Gastrocnemius medialis (tissue), 4 donors: ENCODE results near the gene PEMT. TPM values are rescaled to one million over a fixed set of nuclear protein-coding genes. Genes with fewer than 3 reads are reported as not detected.

Experiments used
- ATAC-seq, 2 donors: fragments of 150-250 bp; one replicate each; pipeline ENCODE4 v1.9.1; 2016
- DNase-seq, 2 donors: peaks; one replicate each; pipeline ENCODE4 v3.0.0-alpha.2; 2019
- H3K27ac ChIP-seq, 4 donors: fragments of 200-600 bp; sonication (generic); 1 replicate in 1 of 4; 2 replicates in 3 of 4; pipeline ENCODE4 v1.5.1; 2016 to 2018; ENCODE audit warnings: mild to moderate bottlenecking in 2 of 4, moderate library complexity in 1 of 4
- H3K27me3 ChIP-seq, 3 donors: fragments of 200-600 bp; sonication (generic) in 2 of 3; 1 replicate in 1 of 3; 2 replicates in 2 of 3; pipeline versions ENCODE4 v1.5.1 to v1.6.0; 2016 to 2019; ENCODE audit warnings: mild to moderate bottlenecking in 1 of 3, moderate library complexity in 1 of 3
- H3K36me3 ChIP-seq, 2 donors: fragments of 200-600 bp; sonication (generic) in 1 of 2; one replicate each; pipeline ENCODE4 v1.5.1; 2017 to 2018
- H3K4me1 ChIP-seq, 2 donors: fragments of 200-600 bp; sonication (generic) in 1 of 2; one replicate each; pipeline ENCODE4 v1.5.1; 2016 to 2017; ENCODE audit warnings: mild to moderate bottlenecking in 2 of 2
- H3K4me3 ChIP-seq, 4 donors: fragments of 200-600 bp; sonication (generic) in 3 of 4; 1 replicate in 1 of 4; 2 replicates in 3 of 4; pipeline ENCODE4 v1.5.1; 2016 to 2019; ENCODE audit warnings: mild to moderate bottlenecking in 2 of 4
- H3K9me3 ChIP-seq, 3 donors: fragments of 200-600 bp; sonication (generic) in 2 of 3; 1 replicate in 1 of 3; 2 replicates in 2 of 3; pipeline ENCODE4 v1.5.1; 2016 to 2019
- POLR2A ChIP-seq, 2 donors: fragments of 450-650 bp; IDR thresholded peaks; one replicate each; pipeline ENCODE4 v1.6.1; 2017; ENCODE audit warnings: antibody characterized with exemption in 2 of 2, mild to moderate bottlenecking in 2 of 2, moderate library complexity in 2 of 2
- in situ Hi-C, 4 donors: fragments of 200-750 bp; cut with MboI; loops; one replicate each; pipeline versions ENCODE4 v1.15.0 to v1.8.0; 2017; ENCODE audit warnings: low sequenced_read_pairs in 4 of 4
- intact Hi-C: fragments of 100-400 bp; cut with DNase I; formaldehyde crosslinking; loops from one replicate; pipeline ENCODE4 v1.15.1; 2023; ENCODE audit warnings: low total_unique reads
- total RNA-seq, 4 donors: library from RNA; depleted of rRNA; stranded (reverse); fragments of >200 nt; gene quantifications; one replicate each; pipeline versions ENCODE4 v1.1.0 to v1.2.3, GENCODE V29; 2016
- TF ChIP-seq, protein P1 (sequence below), 5 experiments: fragments of 450-650 bp in 3 of 5; fragments of 200-600 bp in 2 of 5; sonication (generic) in 2 of 5; IDR thresholded peaks in 4 of 5; conservative IDR thresholded peaks in 1 of 5; 1 replicate in 4 of 5; 2 replicates in 1 of 5; pipeline ENCODE4 v1.5.1; 2016 to 2019; ENCODE audit warnings: antibody characterized with exemption in 5 of 5, mild to moderate bottlenecking in 3 of 5, moderate library complexity in 3 of 5

The PEMT gene
- total RNA-seq, 4 donors from 2014 or later = 32.8 to 48.2 (median 34.2) TPM

DNA sequence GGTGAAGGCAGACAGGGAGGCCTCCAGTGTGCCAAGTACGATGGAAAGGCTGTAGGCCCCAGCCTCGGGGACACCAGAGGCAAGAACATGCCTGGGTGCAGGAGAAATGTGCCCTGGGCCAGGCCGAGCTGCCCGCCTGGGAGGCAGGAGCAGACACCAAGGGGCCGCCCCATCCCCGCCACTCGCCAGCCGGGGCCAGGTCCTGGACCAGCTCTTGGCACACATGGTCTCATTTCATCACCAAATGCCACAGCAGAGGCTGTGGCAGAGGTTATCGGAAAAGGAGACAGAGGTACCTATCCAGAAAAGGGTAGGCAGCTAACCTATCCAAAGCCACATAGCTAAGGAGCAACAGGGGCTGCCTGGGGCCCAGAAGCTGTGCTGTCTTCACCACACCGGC, 31.3 kb downstream of the PEMT start:
- Histone ChIP-seq H3K27me3 (no peaks in the 10 kb centered on the region), H3K4me1 (peaks cover 23 to 32% of the 10 kb centered on the region in 2 donors), H3K9me3 (no peaks in the 10 kb centered on the region), H3K4me3 (no peak overlapping the region), H3K27ac (peak overlapping the region in 2 of 4 donors; percentile 74 to 81), H3K36me3 (no peaks in the 10 kb centered on the region)
- peak in 1 of 2 donors; percentile 18 for ATAC-seq
- TF ChIP-seq, protein P1, sequence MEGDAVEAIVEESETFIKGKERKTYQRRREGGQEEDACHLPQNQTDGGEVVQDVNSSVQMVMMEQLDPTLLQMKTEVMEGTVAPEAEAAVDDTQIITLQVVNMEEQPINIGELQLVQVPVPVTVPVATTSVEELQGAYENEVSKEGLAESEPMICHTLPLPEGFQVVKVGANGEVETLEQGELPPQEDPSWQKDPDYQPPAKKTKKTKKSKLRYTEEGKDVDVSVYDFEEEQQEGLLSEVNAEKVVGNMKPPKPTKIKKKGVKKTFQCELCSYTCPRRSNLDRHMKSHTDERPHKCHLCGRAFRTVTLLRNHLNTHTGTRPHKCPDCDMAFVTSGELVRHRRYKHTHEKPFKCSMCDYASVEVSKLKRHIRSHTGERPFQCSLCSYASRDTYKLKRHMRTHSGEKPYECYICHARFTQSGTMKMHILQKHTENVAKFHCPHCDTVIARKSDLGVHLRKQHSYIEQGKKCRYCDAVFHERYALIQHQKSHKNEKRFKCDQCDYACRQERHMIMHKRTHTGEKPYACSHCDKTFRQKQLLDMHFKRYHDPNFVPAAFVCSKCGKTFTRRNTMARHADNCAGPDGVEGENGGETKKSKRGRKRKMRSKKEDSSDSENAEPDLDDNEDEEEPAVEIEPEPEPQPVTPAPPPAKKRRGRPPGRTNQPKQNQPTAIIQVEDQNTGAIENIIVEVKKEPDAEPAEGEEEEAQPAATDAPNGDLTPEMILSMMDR (IDR thresholded peaks at IDR 0.05 in 4 of 5, conservative IDR thresholded peaks at IDR 0.05 in 1 of 5) = no peak
- no peak for TF ChIP-seq POLR2A (IDR thresholded peaks at IDR 0.05)
- in situ Hi-C loops = no loop called here
- intact Hi-C loops = loop anchor here (10.0 kb wide), 1 partner anchor 515 kb away; the partner anchor contains the start of gene MPRIP
- no peak for DNase-seq

DNA sequence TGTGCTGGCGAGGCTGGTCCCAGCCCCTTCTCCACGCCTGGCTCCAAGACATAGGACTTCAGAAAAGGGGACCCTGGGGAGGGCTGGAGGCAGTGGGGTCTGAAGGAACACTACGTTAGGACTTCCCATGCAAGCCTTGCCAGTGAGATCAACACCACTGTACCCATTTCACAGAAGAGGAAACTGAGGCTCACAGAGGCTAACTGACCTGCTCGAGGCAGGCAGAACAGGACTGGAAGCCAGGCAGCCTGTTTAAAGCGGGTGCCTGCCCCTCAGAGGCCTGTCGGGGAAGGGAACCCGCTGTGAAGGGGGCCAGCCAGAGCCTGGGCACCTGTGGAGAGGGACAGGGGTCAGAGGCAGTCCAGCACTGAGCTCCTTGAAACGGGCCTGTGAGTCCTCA, 32.3 kb downstream of the PEMT start:
- Histone ChIP-seq H3K27ac (peak overlapping the region in 1 of 4 donors; percentile 74), H3K27me3 (no peaks in the 10 kb centered on the region), H3K9me3 (no peaks in the 10 kb centered on the region), H3K4me1 (peaks cover 20 to 32% of the 10 kb centered on the region in 2 donors), H3K4me3 (no peak overlapping the region), H3K36me3 (no peaks in the 10 kb centered on the region)
- no peak for DNase-seq
- in situ Hi-C loops = no loop called here
- ATAC-seq = no peak
- intact Hi-C loops = no loop called here
- TF ChIP-seq, protein P1 (IDR thresholded peaks at IDR 0.05 in 4 of 5, conservative IDR thresholded peaks at IDR 0.05 in 1 of 5) = no peak
- no peak for TF ChIP-seq POLR2A (IDR thresholded peaks at IDR 0.05)

DNA sequence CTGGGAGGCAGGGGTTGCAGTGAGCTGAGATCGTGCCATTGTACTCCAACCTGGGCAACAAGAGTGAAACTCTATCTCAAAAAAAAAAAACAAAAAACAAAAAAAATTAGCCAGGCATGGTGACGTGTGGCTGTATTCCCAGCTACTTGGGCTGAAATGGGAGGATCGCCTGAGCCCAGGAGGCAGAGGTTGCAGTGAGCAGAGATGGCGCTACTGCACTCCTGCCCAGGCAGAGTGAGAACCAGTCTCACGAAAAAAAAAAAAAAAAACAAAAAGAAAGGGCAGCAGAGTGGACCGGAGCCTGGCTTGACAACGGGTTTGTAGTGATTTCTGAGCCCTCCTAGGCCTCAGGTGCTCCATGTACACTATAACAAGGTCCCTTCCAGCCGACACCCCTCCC, 33.1 kb downstream of the PEMT start:
- Histone ChIP-seq H3K27ac (peak overlapping the region in 1 of 4 donors; percentile 79), H3K4me3 (no peak overlapping the region), H3K4me1 (peaks cover 24 to 39% of the 10 kb centered on the region in 2 donors), H3K9me3 (no peaks in the 10 kb centered on the region), H3K27me3 (no peaks in the 10 kb centered on the region), H3K36me3 (no peaks in the 10 kb centered on the region)
- TF ChIP-seq, protein P1 (IDR thresholded peaks at IDR 0.05 in 4 of 5, conservative IDR thresholded peaks at IDR 0.05 in 1 of 5) = no peak
- no peak for TF ChIP-seq POLR2A (IDR thresholded peaks at IDR 0.05)
- no peak for DNase-seq
- intact Hi-C loops (no loop called here), in situ Hi-C loops (no loop called here)
- no peak for ATAC-seq

- no peaks in the 10 kb centered on the region for H3K36me3 ChIP-seq
- TF ChIP-seq, protein P1 (IDR thresholded peaks at IDR 0.05 in 4 of 5, conservative IDR thresholded peaks at IDR 0.05 in 1 of 5) = no peak
- TF ChIP-seq POLR2A (IDR thresholded peaks at IDR 0.05) = no peak
- in situ Hi-C loops = no loop called here
- no peaks in the 10 kb centered on the region for H3K27me3 ChIP-seq
- H3K4me3 ChIP-seq = no peak overlapping the region
- peak overlapping the region in 3 of 4 donors; percentile 34 to 79 (median 72) for H3K27ac ChIP-seq
- intact Hi-C loops = no loop called here
- peaks cover 31 to 45% of the 10 kb centered on the region in 2 donors for H3K4me1 ChIP-seq
- DNase-seq (peak in 1 of 2 donors; percentile 41), ATAC-seq (peak; percentile 5 to 20)
- H3K9me3 ChIP-seq = no peaks in the 10 kb centered on the region
Measured at GRCh38 chr17:17557796-17558195, 33.7 kb downstream of the PEMT start.

DNA sequence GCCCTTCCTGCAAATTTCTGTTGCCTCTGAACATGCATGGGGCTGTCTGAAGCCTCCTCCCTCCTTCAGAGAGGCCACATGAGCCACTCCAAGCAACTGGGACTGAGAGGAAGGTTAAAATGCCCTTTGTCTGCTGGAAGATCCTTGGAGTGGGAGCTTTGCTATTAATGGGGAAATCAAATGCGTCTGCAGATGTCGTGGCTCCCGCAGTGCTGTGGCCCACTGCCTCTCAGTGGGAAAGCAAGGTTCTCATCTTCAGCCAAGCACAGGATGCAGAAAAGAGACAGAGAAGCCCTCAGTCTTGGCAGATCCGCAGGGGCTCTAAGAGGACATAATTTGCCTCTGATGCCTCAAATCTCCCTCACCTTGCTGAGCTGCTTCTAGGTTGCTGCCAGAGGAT, 34.8 kb downstream of the PEMT start:
- Histone ChIP-seq H3K4me3 (no peak overlapping the region), H3K9me3 (no peaks in the 10 kb centered on the region), H3K4me1 (peaks cover 30 to 50% of the 10 kb centered on the region in 2 donors), H3K36me3 (no peaks in the 10 kb centered on the region), H3K27me3 (no peaks in the 10 kb centered on the region), H3K27ac (no peak overlapping the region)
- no peak for TF ChIP-seq POLR2A (IDR thresholded peaks at IDR 0.05)
- TF ChIP-seq, protein P1 (IDR thresholded peaks at IDR 0.05 in 4 of 5, conservative IDR thresholded peaks at IDR 0.05 in 1 of 5) = no peak
- no peak for ATAC-seq
- intact Hi-C loops = no loop called here
- in situ Hi-C loops = no loop called here
- DNase-seq = no peak
